Erythroblast (primary cell): ENCODE data around the gene PIAS1.
A peak's percentile ranks its signal among the peaks of the same experiment; 100 is the strongest.
"Not testable (repeated sequence)": the region's sequence is repeated elsewhere in the genome, so short reads cannot be mapped to it uniquely, and the experiment has no call there.

Experiments used
- DNase-seq, 2 experiments: peaks; one replicate each; lab custom pipeline; 2025; lab: John Stamatoyannopoulos, UW
- GATA1 ChIP-seq: IDR thresholded peaks from 2 replicates; pipeline ENCODE4 v1.6.1; 2011; ENCODE audit warnings: low read depth, mild to moderate bottlenecking, control low read depth, low read length, moderate library complexity
- POLR2A ChIP-seq: IDR thresholded peaks from 2 replicates; pipeline ENCODE4 v1.6.1; 2011; ENCODE audit warnings: mild to moderate bottlenecking, low read length

Gene PIAS1

GRCh38 chr15:68051109-68051508 is 3.0 kb upstream of the PIAS1 start:
- DNase-seq = peak in 1 of 2 experiments; percentile 29
- TF ChIP-seq GATA1 = no peak
- no peak for TF ChIP-seq POLR2A

GRCh38 chr15:68051907-68052306 is 2.2 kb upstream of the PIAS1 start:
- TF ChIP-seq POLR2A (no peak), GATA1 (no peak)
- DNase-seq = no peak

- no peak for TF ChIP-seq GATA1
- TF ChIP-seq POLR2A = no peak
- DNase-seq = no peak
These were observed 1.7 kb upstream of the PIAS1 start for GRCh38 chr15:68052431-68052830.

- peak in 1 of 2 experiments; percentile 32 for DNase-seq
- TF ChIP-seq GATA1 (no peak), POLR2A (no peak)
These were observed 1.1 kb upstream of the PIAS1 start for GRCh38 chr15:68053001-68053400.

GRCh38 chr15:68054628-68055223 is 611 bp downstream of the PIAS1 start:
- DNase-seq = peak; percentile 55 to 76
- TF ChIP-seq POLR2A (no peak), GATA1 (no peak)

GRCh38 chr15:68055224-68055705 is 1.1 kb downstream of the PIAS1 start:
- DNase-seq = peak; percentile 49 to 60
- no peak for TF ChIP-seq GATA1
- no peak for TF ChIP-seq POLR2A

GRCh38 chr15:68056097-68056865 is 2.2 kb downstream of the PIAS1 start:
- DNase-seq = no peak
- no peak for TF ChIP-seq POLR2A
- no peak for TF ChIP-seq GATA1

GRCh38 chr15:68057034-68057433 is 2.9 kb downstream of the PIAS1 start:
- TF ChIP-seq POLR2A = no peak
- no peak for TF ChIP-seq GATA1
- DNase-seq = no peak

GRCh38 chr15:68057758-68058157 is 3.6 kb downstream of the PIAS1 start:
- no peak for DNase-seq

GRCh38 chr15:68058970-68059369 is 4.9 kb downstream of the PIAS1 start:
- not testable (repeated sequence) for DNase-seq

More at GRCh38 chr15:68057758-68058157, 3.6 kb downstream of the PIAS1 start:
- TF ChIP-seq GATA1 (no peak), POLR2A (no peak)

GRCh38 chr15:68059630-68060029 is 5.5 kb downstream of the PIAS1 start:
- TF ChIP-seq POLR2A (no peak), GATA1 (no peak)
- DNase-seq = no peak

- TF ChIP-seq POLR2A (no peak), GATA1 (no peak)
- DNase-seq = no peak
These were observed 7.1 kb downstream of the PIAS1 start for GRCh38 chr15:68061171-68061570.

GRCh38 chr15:68061602-68062001 is 7.5 kb downstream of the PIAS1 start:
- no peak for DNase-seq
- TF ChIP-seq POLR2A = no peak
- no peak for TF ChIP-seq GATA1

- TF ChIP-seq GATA1 = no peak
- no peak for DNase-seq
These were observed 8.1 kb downstream of the PIAS1 start for GRCh38 chr15:68062214-68062613.

- TF ChIP-seq GATA1 (no peak), POLR2A (no peak)
- no peak for DNase-seq
These were observed 8.9 kb downstream of the PIAS1 start for GRCh38 chr15:68062946-68063465.
